ENCODE results near the gene LNPEP.
"Not testable (repeated sequence)": the region's sequence is repeated elsewhere in the genome, so short reads cannot be mapped to it uniquely, and the experiment has no call there.

Gene LNPEP

GRCh38 chr5:97071101-97071500 lies 135.2 kb downstream of the LNPEP start:
- no peak for DNase-seq

- DNase-seq: no peak
Measured at GRCh38 chr5:97071993-97072392, 136.1 kb downstream of the LNPEP start.

- no peak for DNase-seq
Measured at GRCh38 chr5:97072696-97073095, 136.8 kb downstream of the LNPEP start.

- no peak for DNase-seq
Measured at GRCh38 chr5:97073420-97073819, 137.5 kb downstream of the LNPEP start.

GRCh38 chr5:97074859-97075489 lies 139.1 kb downstream of the LNPEP start:
- DNase-seq: no peak

GRCh38 chr5:97075649-97076048 lies 139.8 kb downstream of the LNPEP start:
- no peak for DNase-seq

- no peak for DNase-seq
Measured at GRCh38 chr5:97076098-97076497, 140.2 kb downstream of the LNPEP start.

- no peak for DNase-seq
Measured at GRCh38 chr5:97077246-97077645, 141.4 kb downstream of the LNPEP start.

- DNase-seq: no peak
Measured at GRCh38 chr5:97078958-97079743, 143.3 kb downstream of the LNPEP start.

- DNase-seq: not testable (repeated sequence)
Measured at GRCh38 chr5:97084782-97085458, 149.0 kb downstream of the LNPEP start.

GRCh38 chr5:97085459-97086181 lies 149.7 kb downstream of the LNPEP start:
- no peak for DNase-seq
